Uterus (tissue), 2 donors: Measurements from ENCODE around the gene RNF214.

Source experiments
- POLR2A ChIP-seq, 2 donors: fragments of 450-650 bp; IDR thresholded peaks; one replicate each; pipeline ENCODE4 v1.6.1; 2016; ENCODE audit warnings: antibody characterized with exemption in 2 of 2, mild to moderate bottlenecking in 1 of 2, moderate library complexity in 1 of 2
- TF ChIP-seq, protein P1 (sequence below), 4 experiments: fragments of 200-600 bp in 2 of 4; fragments of 450-650 bp in 2 of 4; sonication (generic) in 2 of 4; IDR thresholded peaks; one replicate each; pipeline ENCODE4 v1.5.1; 2016 to 2019; ENCODE audit warnings: antibody characterized with exemption in 4 of 4, mild to moderate bottlenecking in 2 of 4, moderate library complexity in 1 of 4

- TF ChIP-seq POLR2A (IDR thresholded peaks at IDR 0.05) = no peak
- TF ChIP-seq, protein P1, sequence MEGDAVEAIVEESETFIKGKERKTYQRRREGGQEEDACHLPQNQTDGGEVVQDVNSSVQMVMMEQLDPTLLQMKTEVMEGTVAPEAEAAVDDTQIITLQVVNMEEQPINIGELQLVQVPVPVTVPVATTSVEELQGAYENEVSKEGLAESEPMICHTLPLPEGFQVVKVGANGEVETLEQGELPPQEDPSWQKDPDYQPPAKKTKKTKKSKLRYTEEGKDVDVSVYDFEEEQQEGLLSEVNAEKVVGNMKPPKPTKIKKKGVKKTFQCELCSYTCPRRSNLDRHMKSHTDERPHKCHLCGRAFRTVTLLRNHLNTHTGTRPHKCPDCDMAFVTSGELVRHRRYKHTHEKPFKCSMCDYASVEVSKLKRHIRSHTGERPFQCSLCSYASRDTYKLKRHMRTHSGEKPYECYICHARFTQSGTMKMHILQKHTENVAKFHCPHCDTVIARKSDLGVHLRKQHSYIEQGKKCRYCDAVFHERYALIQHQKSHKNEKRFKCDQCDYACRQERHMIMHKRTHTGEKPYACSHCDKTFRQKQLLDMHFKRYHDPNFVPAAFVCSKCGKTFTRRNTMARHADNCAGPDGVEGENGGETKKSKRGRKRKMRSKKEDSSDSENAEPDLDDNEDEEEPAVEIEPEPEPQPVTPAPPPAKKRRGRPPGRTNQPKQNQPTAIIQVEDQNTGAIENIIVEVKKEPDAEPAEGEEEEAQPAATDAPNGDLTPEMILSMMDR (IDR thresholded peaks at IDR 0.05) = no peak
Measured at GRCh38 chr11:117286588-117286987, 54.1 kb downstream of the RNF214 start.
